IMR-90 (cell line): ENCODE results near the gene CCNE1. TPM values are rescaled to one million over a fixed set of nuclear protein-coding genes. Genes with fewer than 3 reads are reported as not detected.

Experiments
- ATAC-seq: fragments of 200-7000 bp; cut with Tn5 transposase; 2 replicates; pipeline ENCODE4 v1.9.1; 2020; ENCODE audit warnings: low read depth, mild to moderate bottlenecking, moderate library complexity
- BruUV-seq: library from RNA; stranded (reverse); fragments of 400-500 nt; replicated peaks from 2 replicates; lab custom pipeline; 2021; lab: Mats Ljungman, UMichigan
- CTCF ChIA-PET: fragments of 300-600 bp; formaldehyde crosslinking; extraction: SDS; loops from one replicate; lab custom pipeline; 2021; ENCODE audit warnings: antibody characterized with exemption; lab: Yijun Ruan, JAX
- POLR2A ChIA-PET: fragments of 300-600 bp; sonication (Branson Sonifier 250); formaldehyde crosslinking; loops from one replicate; lab custom pipeline; 2022; ENCODE audit warnings: antibody characterized with exemption; ENCODE audit not compliant: unreplicated experiment; lab: Charles Lee
- DNase-seq: peaks from one replicate; pipeline ENCODE4 v3.0.0; 2013
- H2AFZ ChIP-seq: replicated peaks from 2 replicates; pipeline ENCODE3; 2013; ENCODE audit warnings: low read length, mild to moderate bottlenecking; ENCODE audit not compliant: poor library complexity
- H2AK5ac ChIP-seq: 2 replicates; pipeline ENCODE4 v1.6.1; 2013; ENCODE audit warnings: low read depth, low read length, inconsistent platforms
- H2AK9ac ChIP-seq: replicated peaks from 2 replicates; pipeline ENCODE3; 2013; ENCODE audit warnings: mild to moderate bottlenecking, low read depth, low read length, moderate library complexity; ENCODE audit not compliant: poor library complexity
- H2BK120ac ChIP-seq: 2 replicates; pipeline ENCODE4 v1.6.1; 2013; ENCODE audit warnings: low read depth, low read length, inconsistent platforms
- H2BK15ac ChIP-seq: 3 replicates; pipeline ENCODE4 v1.6.1; 2013; ENCODE audit warnings: low read depth, low read length, inconsistent platforms
- H2BK20ac ChIP-seq: 2 replicates; pipeline ENCODE4 v1.6.1; 2013; ENCODE audit warnings: low read depth, mild to moderate bottlenecking, inconsistent platforms, low read length, moderate library complexity
- H2BK5ac ChIP-seq: 2 replicates; pipeline ENCODE4 v1.6.1; 2013; ENCODE audit warnings: mild to moderate bottlenecking, low read depth, low read length, inconsistent platforms; ENCODE audit not compliant: poor library complexity, severe bottlenecking
- H3K14ac ChIP-seq: replicated peaks from 2 replicates; pipeline ENCODE4 v1.6.1; 2013; ENCODE audit warnings: low read depth, low read length, inconsistent platforms
- H3K18ac ChIP-seq: 2 replicates; pipeline ENCODE4 v1.6.1; 2013; ENCODE audit warnings: low read depth, low read length, control low read depth
- H3K23ac ChIP-seq: 2 replicates; pipeline ENCODE4 v1.6.1; 2013; ENCODE audit warnings: low read depth, low read length, inconsistent platforms
- H3K27ac ChIP-seq: 2 replicates; pipeline ENCODE4 v1.5.1; 2013; ENCODE audit warnings: mild to moderate bottlenecking, control low read depth, low read length; ENCODE audit not compliant: insufficient read depth
- H3K27me3 ChIP-seq: 2 replicates; pipeline ENCODE4 v1.6.1; 2013; ENCODE audit warnings: low read length; ENCODE audit not compliant: control insufficient read depth, insufficient read depth
- H3K36me3 ChIP-seq: 2 replicates; pipeline ENCODE4 v1.6.1; 2013; ENCODE audit warnings: low read length, mixed read lengths; ENCODE audit not compliant: control insufficient read depth, insufficient read depth
- H3K4ac ChIP-seq: 2 replicates; pipeline ENCODE4 v1.6.1; 2013; ENCODE audit warnings: low read depth, low read length, inconsistent platforms
- H3K4me1 ChIP-seq: 2 replicates; pipeline ENCODE4 v1.6.1; 2013; ENCODE audit warnings: low read length, mixed read lengths; ENCODE audit not compliant: control insufficient read depth, insufficient read depth
- H3K4me2 ChIP-seq: 2 replicates; pipeline ENCODE4 v1.6.1; 2013; ENCODE audit warnings: low read depth, mild to moderate bottlenecking, control low read depth, low read length, moderate library complexity
- H3K4me3 ChIP-seq: 2 replicates; pipeline ENCODE4 v1.5.1; 2013; ENCODE audit warnings: low read depth, mild to moderate bottlenecking, control low read depth, low read length, moderate library complexity; ENCODE audit not compliant: insufficient read depth
- H3K56ac ChIP-seq: 2 replicates; pipeline ENCODE4 v1.6.1; 2013; ENCODE audit warnings: low read length, inconsistent platforms; ENCODE audit not compliant: insufficient read depth; ENCODE audit errors: extremely low read depth
- H3K79me1 ChIP-seq, 2 experiments: 2 replicates each; pipeline ENCODE4 v1.6.1; 2013; ENCODE audit warnings: low read length in 2 of 2, inconsistent platforms in 1 of 2, low read depth in 1 of 2
- H3K9ac ChIP-seq: 2 replicates; pipeline ENCODE4 v1.6.1; 2013; ENCODE audit warnings: low read depth, low read length, control low read depth
- H3K9me1 ChIP-seq: 2 replicates; pipeline ENCODE4 v1.6.1; 2013; ENCODE audit warnings: low read length, inconsistent platforms; ENCODE audit not compliant: insufficient read depth
- H3K9me3 ChIP-seq: 2 replicates; pipeline ENCODE4 v1.6.1; 2013; ENCODE audit warnings: low read length; ENCODE audit not compliant: control insufficient read depth, insufficient read depth
- H4K20me1 ChIP-seq: 2 replicates; pipeline ENCODE4 v1.6.1; 2013; ENCODE audit warnings: low read length, inconsistent platforms; ENCODE audit not compliant: insufficient read depth
- H4K5ac ChIP-seq: 2 replicates; pipeline ENCODE4 v1.6.1; 2013; ENCODE audit warnings: mild to moderate bottlenecking, low read depth, low read length, control low read depth
- H4K8ac ChIP-seq, 2 experiments: 2 replicates each; pipeline ENCODE4 v1.6.1; 2013; ENCODE audit warnings: low read depth in 2 of 2, low read length in 2 of 2, control low read depth in 1 of 2, inconsistent platforms in 1 of 2
- H4K91ac ChIP-seq: 2 replicates; pipeline ENCODE4 v1.6.1; 2013; ENCODE audit warnings: low read depth, low read length, inconsistent platforms; ENCODE audit not compliant: insufficient read depth
- BHLHE40 ChIP-seq: fragments of 150-350 bp; IDR thresholded peaks from 2 replicates; pipeline ENCODE4 v1.6.1; 2016; ENCODE audit warnings: mild to moderate bottlenecking, low read depth, low read length
- CEBPB ChIP-seq: IDR thresholded peaks from 2 replicates; pipeline ENCODE4 v1.6.1; 2012; ENCODE audit warnings: low read depth, low read length, improper control_type of control experiment
- CHD1 ChIP-seq: IDR thresholded peaks from 2 replicates; pipeline ENCODE4 v1.6.1; 2012; ENCODE audit warnings: low read depth, low read length, improper control_type of control experiment
- FOS ChIP-seq: fragments of 150-350 bp; IDR thresholded peaks from 2 replicates; pipeline ENCODE4 v1.6.1; 2016; ENCODE audit warnings: low read depth, low read length
- MAFK ChIP-seq: IDR thresholded peaks from 2 replicates; pipeline ENCODE4 v1.6.1; 2012; ENCODE audit warnings: low read depth, low read length, improper control_type of control experiment
- MAZ ChIP-seq: IDR thresholded peaks from 2 replicates; pipeline ENCODE4 v1.6.1; 2012; ENCODE audit warnings: low read depth, mild to moderate bottlenecking, low read length, improper control_type of control experiment, moderate library complexity, borderline replicate concordance
- MXI1 ChIP-seq: IDR thresholded peaks from 2 replicates; pipeline ENCODE4 v1.6.1; 2012; ENCODE audit warnings: low read depth, mild to moderate bottlenecking, low read length, moderate library complexity, borderline replicate concordance
- NFE2L2 ChIP-seq: fragments of 150-350 bp; IDR thresholded peaks from 2 replicates; pipeline ENCODE4 v1.6.1; 2016; ENCODE audit warnings: low read depth, mild to moderate bottlenecking, low read length
- POLR2A ChIP-seq: IDR thresholded peaks from 2 replicates; pipeline ENCODE4 v1.6.1; 2012; ENCODE audit warnings: mild to moderate bottlenecking, low read depth, low read length
- RAD21 ChIP-seq: IDR thresholded peaks from 2 replicates; pipeline ENCODE4 v1.6.1; 2012; ENCODE audit warnings: low read length, improper control_type of control experiment
- RCOR1 ChIP-seq: IDR thresholded peaks from 2 replicates; pipeline ENCODE4 v1.6.1; 2012; ENCODE audit warnings: mild to moderate bottlenecking, low read length, improper control_type of control experiment; ENCODE audit not compliant: insufficient replicate concordance
- RFX5 ChIP-seq: IDR thresholded peaks from 2 replicates; pipeline ENCODE4 v1.8.0; 2012; ENCODE audit warnings: low read depth, mild to moderate bottlenecking, low read length, moderate library complexity
- SMC3 ChIP-seq: fragments of 150-350 bp; IDR thresholded peaks from 2 replicates; pipeline ENCODE4 v1.6.1; 2016; ENCODE audit warnings: low read depth, mild to moderate bottlenecking, antibody characterized with exemption, low read length, moderate library complexity
- WGBS, 2 experiments: methylation state at CpG; one replicate each; pipeline versions ENCODE4 v1.1.5 to v1.1.7; 2013; ENCODE audit warnings: missing lambda C conversion rate in 2 of 2; ENCODE audit not compliant: insufficient read length in 1 of 2; ENCODE audit errors: extremely low coverage in 2 of 2; 5-methylcytosine and 5-hydroxymethylcytosine counted together
- dilution Hi-C: fragments of 300-500 bp; cut with HindIII; formaldehyde crosslinking; loops from one replicate; pipeline ENCODE4 v1.14.3; 2018; ENCODE audit warnings: low sequenced_read_pairs; ENCODE audit not compliant: unreplicated experiment
- in situ Hi-C: fragments of 300-500 bp; cut with MboI; formaldehyde crosslinking; loops from 3 replicates; pipeline ENCODE4 v1.14.3; 2019; ENCODE audit warnings: low sequenced_read_pairs, inconsistent platforms, mixed read lengths
- intact Hi-C: fragments of 100-400 bp; cut with micrococcal nuclease; formaldehyde crosslinking; loops from 2 replicates; pipeline ENCODE4 v1.10.0; 2022
- polyA plus RNA-seq, 3 experiments: library from polyadenylated mRNA; depleted of rRNA; stranded (reverse); fragments of >200 nt; gene quantifications; 2 replicates each; pipeline ENCODE4 v1.2.3, GENCODE V29; 2012; ENCODE audit warnings: low replicate concordance in 1 of 3
- total RNA-seq: library from RNA; depleted of rRNA; stranded (reverse); fragments of >200 nt; gene quantifications from 2 replicates; pipeline ENCODE4 v1.2.3, GENCODE V29; 2012
- TF ChIP-seq, protein P1 (sequence below): fragments of 150-350 bp; IDR thresholded peaks from 2 replicates; pipeline ENCODE4 v1.6.1; 2016; ENCODE audit warnings: low read depth, mild to moderate bottlenecking, low read length, moderate library complexity, borderline replicate concordance
- TF ChIP-seq, protein P2 (sequence below): fragments of 150-350 bp; IDR thresholded peaks from 2 replicates; pipeline ENCODE4 v1.6.1; 2017; ENCODE audit warnings: mild to moderate bottlenecking, antibody characterized with exemption, low read length, low read depth
- TF ChIP-seq, protein P3 (sequence below): conservative IDR thresholded peaks from 2 replicates; pipeline ENCODE4 v1.5.1; 2012; ENCODE audit warnings: mild to moderate bottlenecking, low read depth, low read length, improper control_type of control experiment

CCNE1 gene
- total and polyA plus RNA-seq, 2 of the 4 experiments (the other 2 are of a cell fraction), result 6.8 to 7.0 TPM

DNA sequence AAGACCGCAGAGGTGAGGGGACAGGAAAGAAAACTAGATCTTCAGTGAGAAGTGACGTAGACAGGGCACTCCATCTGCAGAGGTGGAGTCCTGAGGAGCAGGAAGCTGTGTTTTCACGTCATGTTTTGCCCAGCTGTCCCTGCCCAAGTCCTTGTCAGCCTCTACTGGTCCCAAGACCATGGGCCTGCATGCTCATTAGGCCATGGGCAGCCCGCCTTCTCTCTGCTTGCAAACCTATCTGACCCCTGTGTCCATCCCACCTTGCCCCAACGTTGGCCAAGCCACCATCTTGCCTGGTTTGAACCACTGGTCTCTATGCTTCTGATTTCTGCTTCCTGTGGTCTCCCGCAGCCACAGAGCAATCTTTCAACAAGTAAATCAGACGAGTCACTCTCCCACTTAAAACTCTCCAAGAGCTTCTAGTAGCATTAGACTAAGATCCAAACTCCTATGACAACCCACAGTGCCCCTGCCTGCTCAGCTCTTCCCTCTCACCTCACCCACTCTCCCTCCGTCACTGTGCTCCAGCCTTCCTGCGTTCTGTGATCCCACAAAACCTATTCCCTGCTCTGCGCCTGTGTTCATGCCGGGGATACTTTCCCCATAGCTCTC is 18.6 kb upstream of the CCNE1 start:
- dilution Hi-C loops, result no loop called here
- Histone ChIP-seq H4K5ac (no peak overlapping the region), H3K27ac (no peak overlapping the region), H3K14ac (no peak overlapping the region), H2AK9ac (no peak overlapping the region), H3K9ac (no peak overlapping the region), H2BK5ac (no peak overlapping the region), H3K23ac (no peak overlapping the region), H3K4me3 (no peak overlapping the region), H3K79me1 (no peaks in the 10 kb centered on the region), H2BK120ac (no peak overlapping the region), H3K27me3 (peaks cover 5% of the 10 kb centered on the region; the same call in 1 of the 2 replicates), H3K4ac (no peak overlapping the region), H3K18ac (no peak overlapping the region), H4K20me1 (no peaks in the 10 kb centered on the region), H2AK5ac (no peak overlapping the region), H2AFZ (no peak overlapping the region), H4K8ac (no peak overlapping the region), H2BK20ac (no peak overlapping the region), H3K56ac (no peak overlapping the region), H3K4me1 (no peaks in the 10 kb centered on the region), H3K9me1 (no peaks in the 10 kb centered on the region), H3K9me3 (no peaks in the 10 kb centered on the region), H3K36me3 (no peaks in the 10 kb centered on the region), H4K91ac (no peak overlapping the region), H2BK15ac (no peak overlapping the region), H3K4me2 (no peak overlapping the region)
- DNase-seq, result no peak
- 63% methylated on average over 6 of the region's 11 CpGs; no CpG with 5 or more reads in 1 of the 2 experiments for WGBS, 2 experiments
- TF ChIP-seq RCOR1 (no peak), NFE2L2 (no peak), RFX5 (no peak), FOS (no peak), SMC3 (no peak), MAFK (no peak), POLR2A (no peak), BHLHE40 (no peak), CHD1 (no peak), MAZ (no peak), RAD21 (no peak), CEBPB (no peak), MXI1 (no peak)
- TF ChIP-seq, protein P1, sequence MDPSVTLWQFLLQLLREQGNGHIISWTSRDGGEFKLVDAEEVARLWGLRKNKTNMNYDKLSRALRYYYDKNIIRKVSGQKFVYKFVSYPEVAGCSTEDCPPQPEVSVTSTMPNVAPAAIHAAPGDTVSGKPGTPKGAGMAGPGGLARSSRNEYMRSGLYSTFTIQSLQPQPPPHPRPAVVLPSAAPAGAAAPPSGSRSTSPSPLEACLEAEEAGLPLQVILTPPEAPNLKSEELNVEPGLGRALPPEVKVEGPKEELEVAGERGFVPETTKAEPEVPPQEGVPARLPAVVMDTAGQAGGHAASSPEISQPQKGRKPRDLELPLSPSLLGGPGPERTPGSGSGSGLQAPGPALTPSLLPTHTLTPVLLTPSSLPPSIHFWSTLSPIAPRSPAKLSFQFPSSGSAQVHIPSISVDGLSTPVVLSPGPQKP, result no peak
- TF ChIP-seq, protein P2, sequence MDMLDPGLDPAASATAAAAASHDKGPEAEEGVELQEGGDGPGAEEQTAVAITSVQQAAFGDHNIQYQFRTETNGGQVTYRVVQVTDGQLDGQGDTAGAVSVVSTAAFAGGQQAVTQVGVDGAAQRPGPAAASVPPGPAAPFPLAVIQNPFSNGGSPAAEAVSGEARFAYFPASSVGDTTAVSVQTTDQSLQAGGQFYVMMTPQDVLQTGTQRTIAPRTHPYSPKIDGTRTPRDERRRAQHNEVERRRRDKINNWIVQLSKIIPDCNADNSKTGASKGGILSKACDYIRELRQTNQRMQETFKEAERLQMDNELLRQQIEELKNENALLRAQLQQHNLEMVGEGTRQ, result no peak
- TF ChIP-seq, protein P3, sequence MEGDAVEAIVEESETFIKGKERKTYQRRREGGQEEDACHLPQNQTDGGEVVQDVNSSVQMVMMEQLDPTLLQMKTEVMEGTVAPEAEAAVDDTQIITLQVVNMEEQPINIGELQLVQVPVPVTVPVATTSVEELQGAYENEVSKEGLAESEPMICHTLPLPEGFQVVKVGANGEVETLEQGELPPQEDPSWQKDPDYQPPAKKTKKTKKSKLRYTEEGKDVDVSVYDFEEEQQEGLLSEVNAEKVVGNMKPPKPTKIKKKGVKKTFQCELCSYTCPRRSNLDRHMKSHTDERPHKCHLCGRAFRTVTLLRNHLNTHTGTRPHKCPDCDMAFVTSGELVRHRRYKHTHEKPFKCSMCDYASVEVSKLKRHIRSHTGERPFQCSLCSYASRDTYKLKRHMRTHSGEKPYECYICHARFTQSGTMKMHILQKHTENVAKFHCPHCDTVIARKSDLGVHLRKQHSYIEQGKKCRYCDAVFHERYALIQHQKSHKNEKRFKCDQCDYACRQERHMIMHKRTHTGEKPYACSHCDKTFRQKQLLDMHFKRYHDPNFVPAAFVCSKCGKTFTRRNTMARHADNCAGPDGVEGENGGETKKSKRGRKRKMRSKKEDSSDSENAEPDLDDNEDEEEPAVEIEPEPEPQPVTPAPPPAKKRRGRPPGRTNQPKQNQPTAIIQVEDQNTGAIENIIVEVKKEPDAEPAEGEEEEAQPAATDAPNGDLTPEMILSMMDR, result no peak
- BruUV-seq, result no TSS peak
- ATAC-seq, result no peak
- in situ Hi-C loops, result no loop called here
- intact Hi-C loops, result no loop called here
- ChIA-PET CTCF (no interaction called here), POLR2A (no interaction called here)
